Effector CD4-positive, alpha-beta T cell (primary cell): Measurements from ENCODE around the gene BBC3.
"Not testable (repeated sequence)": the region's sequence is repeated elsewhere in the genome, so short reads cannot be mapped to it uniquely, and the experiment has no call there.

Experiments
- DNase-seq: peaks from one replicate; pipeline ENCODE4 v3.0.0-alpha.2; 2020

The BBC3 gene

GRCh38 chr19:47257411-47258169, 26.6 kb upstream of the BBC3 start:
- DNase-seq: no peak

- peak; percentile 96 for DNase-seq
Measured at GRCh38 chr19:47256693-47257410, 25.9 kb upstream of the BBC3 start.

- DNase-seq: peak; percentile 84
Measured at GRCh38 chr19:47255879-47256692, 25.1 kb upstream of the BBC3 start, which contains the start of gene CCDC9. Gene CCDC9, plus strand, starts transcription at chr19:47256525. Its CDS starts 1,876 bp downstream, at chr19:47258401.

GRCh38 chr19:47253970-47254369, 23.0 kb upstream of the BBC3 start:
- DNase-seq: no peak

DNA sequence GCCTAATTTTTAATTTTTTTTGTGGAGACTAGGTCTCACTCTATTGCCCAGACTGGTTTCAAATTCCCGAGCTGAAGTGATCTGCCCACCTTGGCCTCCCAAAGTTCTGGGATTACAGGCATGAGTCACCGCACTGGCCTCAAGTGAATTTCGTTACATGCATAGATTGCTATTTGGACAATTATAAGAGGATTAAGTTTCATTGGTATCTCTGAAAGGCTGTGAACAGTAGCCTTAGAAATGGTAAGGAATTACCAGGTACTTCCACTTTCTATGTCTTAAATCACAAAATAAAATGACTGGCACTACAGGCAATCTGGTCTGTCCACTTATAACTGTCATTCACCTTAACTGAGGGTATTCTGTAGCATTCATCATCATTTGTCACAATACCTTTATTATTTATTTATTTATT, 22.5 kb upstream of the BBC3 start:
- DNase-seq: no peak

DNA sequence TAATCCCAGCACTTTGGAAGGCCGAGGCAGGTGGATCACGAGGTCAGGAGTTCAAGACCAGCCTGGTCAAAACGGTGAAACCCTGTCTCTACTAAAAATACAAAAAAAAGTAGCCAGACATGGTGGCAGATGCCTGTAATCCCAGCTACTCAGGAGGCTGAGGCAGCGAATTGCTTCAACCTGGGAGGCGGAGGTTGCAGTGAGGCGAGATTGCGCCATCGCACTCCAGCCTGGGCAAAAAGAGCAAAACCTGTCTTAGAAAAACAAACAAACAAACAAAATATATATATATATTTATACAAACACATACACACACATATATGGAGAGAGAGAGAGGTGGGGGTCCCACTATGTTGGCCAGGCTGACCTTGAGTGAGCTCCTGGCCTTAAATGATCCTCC, 22.0 kb upstream of the BBC3 start:
- not testable (repeated sequence) for DNase-seq

- peak; percentile 75 for DNase-seq
Measured at GRCh38 chr19:47247308-47247990, 16.4 kb upstream of the BBC3 start.

DNA sequence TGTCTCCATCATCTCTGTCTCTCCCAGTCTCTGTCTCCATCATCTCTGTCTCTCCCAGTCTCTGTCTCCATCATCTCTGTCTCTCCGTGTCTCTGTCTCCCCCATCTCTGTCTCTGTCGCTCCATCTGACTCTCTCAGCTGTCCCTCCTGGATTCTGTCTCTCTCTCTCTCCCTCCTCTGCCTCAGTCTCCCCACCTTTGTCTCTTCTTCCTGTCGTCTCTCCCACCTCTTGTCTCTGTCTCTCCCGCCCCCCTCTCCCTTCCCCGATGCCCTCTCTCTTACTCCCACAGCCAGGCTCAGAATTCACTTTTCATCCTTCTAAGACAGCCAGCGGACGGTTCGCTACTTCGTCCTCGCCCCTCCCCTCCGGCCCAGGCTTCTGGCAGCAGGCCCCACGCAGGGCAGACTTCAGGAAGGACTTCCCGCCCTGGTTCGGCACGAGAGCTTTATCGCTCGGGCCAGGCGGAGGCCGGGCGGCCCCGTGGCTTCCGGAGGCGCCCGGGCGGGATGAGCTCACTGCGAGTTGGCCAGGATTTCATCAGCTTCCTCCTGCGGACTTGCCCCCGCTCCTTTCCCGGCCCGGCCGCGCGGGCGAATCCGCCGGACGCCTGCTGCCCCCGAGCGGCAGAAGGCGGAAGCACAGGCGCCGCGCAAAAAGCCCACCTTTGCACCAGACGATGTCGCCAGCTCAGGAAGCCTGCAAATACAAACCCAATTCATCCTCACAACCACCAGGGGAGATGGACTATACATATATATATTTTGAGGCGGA, 13.0 kb upstream of the BBC3 start:
- DNase-seq: peak; percentile 74

GRCh38 chr19:47243364-47243775, 12.4 kb upstream of the BBC3 start:
- DNase-seq: no peak

- DNase-seq: no peak
Measured at GRCh38 chr19:47241919-47242577, 11.0 kb upstream of the BBC3 start.

DNA sequence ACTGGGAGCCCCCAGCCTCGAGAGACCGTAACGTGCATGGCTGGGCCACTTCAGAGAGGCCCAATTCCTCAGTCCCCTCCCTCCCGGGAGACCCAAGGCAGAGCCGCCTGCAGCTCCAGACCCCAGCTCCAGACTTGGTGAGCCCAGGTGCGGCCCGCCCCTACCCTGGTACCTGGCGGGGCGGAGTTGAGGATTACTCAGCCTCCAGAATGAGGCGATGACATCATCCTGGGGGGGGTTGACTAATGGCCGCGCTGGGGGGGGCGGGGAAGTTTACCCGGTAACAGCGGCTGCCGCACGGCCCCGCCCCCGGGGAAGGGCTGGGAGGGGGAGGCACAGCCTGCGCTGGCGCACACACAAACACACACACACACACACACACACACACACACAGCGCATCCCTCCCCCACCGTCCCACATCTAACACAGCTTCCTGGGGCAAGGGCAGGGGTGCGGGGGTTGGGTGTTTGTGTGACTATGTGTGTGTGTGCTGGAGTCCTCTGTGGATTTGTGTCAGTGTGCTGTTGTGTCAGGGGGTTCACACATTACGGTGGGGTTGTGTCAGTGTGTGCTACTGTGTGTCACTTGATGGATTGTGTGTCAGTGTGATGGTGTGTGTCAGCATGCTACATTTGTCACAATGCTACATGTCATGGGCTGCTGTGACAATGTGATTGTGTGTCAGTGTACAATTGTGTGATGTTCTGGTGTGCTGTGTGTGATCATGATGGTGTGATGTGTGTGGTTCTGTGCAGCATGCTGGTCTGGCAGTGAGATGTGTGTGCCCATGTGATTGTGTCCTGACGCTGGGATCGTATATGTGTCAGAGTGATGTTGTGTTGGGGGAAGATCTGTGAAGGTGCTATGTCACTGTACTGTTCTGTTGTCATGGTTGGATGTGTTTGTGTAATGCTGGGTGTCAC, 10.3 kb upstream of the BBC3 start:
- peak; percentile 90 for DNase-seq

- no peak for DNase-seq
Measured at GRCh38 chr19:47240556-47240955, 9.6 kb upstream of the BBC3 start.

DNA sequence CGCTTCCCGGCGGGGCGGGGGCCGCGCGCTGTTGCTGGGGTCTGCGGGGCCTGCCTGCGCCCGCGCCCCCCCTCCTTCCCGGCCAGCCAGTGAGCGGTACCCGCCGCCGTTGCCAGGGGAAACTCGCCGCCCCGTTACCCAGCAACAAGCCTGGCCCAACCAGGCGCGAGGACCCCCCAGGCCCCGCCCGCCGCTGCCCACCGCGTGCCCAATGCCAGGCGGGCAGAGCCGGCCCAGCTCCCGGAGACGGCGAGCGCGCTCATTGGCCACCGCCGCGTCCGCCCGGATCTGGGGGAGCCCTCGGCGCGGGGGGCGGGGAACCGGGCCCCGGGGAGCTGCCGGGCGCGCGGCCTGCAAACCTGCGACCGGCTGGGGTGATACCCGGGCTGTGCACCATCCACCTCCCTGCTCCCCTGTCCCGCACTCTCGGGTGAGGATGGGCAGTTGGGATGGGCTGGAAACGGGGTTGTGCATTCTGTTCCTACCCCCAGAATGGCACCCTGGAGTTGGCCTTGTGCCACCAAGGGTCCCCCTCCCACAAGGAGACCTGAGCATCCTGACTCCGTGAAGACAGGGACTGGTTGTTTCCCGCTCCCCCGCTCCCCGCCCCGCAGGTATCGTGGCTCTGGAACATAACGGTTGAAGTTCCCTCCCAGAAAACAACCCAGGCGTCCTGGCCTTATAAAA, 8.8 kb upstream of the BBC3 start:
- peak; percentile 61 for DNase-seq

DNA sequence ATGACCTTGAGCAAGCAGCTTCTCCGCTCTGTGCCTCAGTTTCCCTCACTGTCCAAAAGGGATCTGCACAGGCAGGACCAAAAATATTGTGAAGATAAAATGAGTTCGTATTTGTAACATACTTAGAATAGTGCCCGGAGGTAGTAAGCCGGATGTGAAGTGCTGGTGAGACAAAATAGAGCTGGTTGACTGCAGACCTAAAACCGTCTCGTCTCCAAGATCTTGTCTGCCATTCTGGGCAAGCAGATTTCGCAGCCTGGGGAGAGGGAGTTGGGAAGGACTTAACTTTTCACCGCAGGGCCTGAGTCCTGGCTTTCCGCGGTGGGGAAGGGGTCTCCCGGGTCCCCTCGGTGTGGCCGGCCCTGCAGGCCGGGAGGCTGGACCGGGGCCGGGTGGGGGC, 8.2 kb upstream of the BBC3 start:
- DNase-seq: no peak

DNA sequence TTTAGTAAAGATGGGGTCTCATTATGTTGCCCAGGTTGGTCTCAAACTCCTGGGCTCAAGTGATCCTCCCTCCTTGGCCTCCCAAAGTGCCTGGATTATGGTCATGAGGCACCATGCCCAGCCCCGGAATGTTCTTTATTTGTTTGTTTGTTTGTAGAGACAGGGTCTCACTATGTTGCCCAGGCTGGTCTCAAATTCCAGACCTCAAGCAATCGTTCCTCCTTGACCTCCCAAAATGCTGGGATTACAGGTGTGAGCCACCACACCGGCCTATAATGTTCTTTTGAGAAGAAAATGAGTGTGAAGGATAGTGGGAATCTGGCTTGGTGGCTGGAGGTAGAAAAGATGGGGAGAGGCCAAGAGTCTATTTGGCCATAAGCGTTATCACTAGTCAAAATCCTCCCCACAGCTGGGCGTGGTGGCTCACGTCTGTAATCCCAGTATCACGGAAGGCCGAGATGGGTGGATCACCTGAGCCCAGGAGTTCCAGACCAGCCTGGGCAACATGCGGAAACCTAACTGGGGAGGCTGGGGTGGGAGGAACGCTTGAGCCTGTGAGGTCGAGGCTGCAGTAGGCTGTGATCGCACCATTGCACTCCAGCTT, 5.2 kb upstream of the BBC3 start:
- no peak for DNase-seq

GRCh38 chr19:47232422-47233211, 1.6 kb upstream of the BBC3 start:
- DNase-seq: no peak

DNA sequence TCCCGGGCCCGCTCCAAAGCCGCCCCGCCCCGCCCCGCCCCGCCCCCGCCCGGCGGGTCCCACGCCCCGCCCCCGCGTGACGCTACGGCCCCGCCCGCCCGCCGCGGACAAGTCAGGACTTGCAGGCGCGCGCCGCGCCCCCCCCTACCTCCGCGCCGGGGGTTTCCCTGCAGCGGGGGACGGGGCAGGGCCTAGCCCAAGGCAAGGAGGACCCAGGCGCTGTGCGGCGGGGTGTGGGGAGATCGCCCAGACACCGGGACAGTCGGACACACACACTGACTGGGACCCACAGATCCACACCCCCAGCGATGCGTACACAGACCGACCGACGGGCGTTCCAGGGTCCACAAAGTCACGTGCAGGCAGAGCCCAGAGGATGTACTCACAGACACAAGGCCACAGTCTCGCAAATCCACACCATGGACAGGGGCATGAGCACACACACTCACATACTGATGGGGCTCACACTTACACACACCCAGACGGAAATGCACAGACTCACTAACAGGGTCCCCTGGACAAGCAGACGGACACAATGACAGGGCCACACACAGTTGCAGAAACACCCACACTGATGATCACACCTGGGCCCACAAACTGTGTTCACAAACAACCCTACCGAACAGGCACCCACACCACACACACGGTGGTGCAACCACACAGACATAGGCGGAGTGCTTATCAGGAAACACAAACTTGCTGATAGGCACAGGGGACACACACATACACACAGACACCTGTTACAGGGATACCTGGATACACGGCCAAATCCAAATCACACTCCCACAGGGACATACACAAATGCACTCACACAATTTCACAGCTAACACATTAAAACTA, 436 bp upstream of the BBC3 start:
- DNase-seq: peak; percentile 93
